LHCN-M2 (cell line): Measurements from ENCODE around the gene MGARP. TPM values are rescaled to one million over a fixed set of nuclear protein-coding genes. Genes with fewer than 3 reads are reported as not detected.
"Not testable (repeated sequence)": the region's sequence is repeated elsewhere in the genome, so short reads cannot be mapped to it uniquely, and the experiment has no call there.

Experiments
- DNase-seq: peaks from one replicate; pipeline ENCODE4 v3.0.0-alpha.2; 2012; ENCODE audit warnings: low read depth
- polyA plus RNA-seq: library from polyadenylated mRNA; unstranded; fragments of >200 nt; gene quantifications from one replicate; pipeline ENCODE4 v1.2.1, GENCODE V29; 2012; ENCODE audit warnings: missing spikeins
- total RNA-seq: library from RNA; depleted of rRNA; stranded (reverse); fragments of >200 nt; gene quantifications from 2 replicates; pipeline ENCODE4 v1.2.3, GENCODE V29; 2014; rRNA removed

MGARP gene
- 1.8 and 2.1 TPM in 2 replicates for total RNA-seq
- polyA plus RNA-seq = 3.5 TPM

GRCh38 chr4:139279760-139280620, at the start of gene MGARP:
Gene MGARP (minus strand): TSS chr4:139280225. CDS start chr4:139280158, 67 bp downstream.
- DNase-seq = peak; percentile 21

- DNase-seq = no peak
Measured at GRCh38 chr4:139329665-139330200, 49.7 kb upstream of the MGARP start.

- DNase-seq = no peak
Measured at GRCh38 chr4:139324620-139325019, 44.6 kb upstream of the MGARP start.

GRCh38 chr4:139322541-139322940, 42.5 kb upstream of the MGARP start:
- DNase-seq = not testable (repeated sequence)

GRCh38 chr4:139322070-139322469, 42.0 kb upstream of the MGARP start:
- DNase-seq = not testable (repeated sequence)

- DNase-seq = no peak
Measured at GRCh38 chr4:139319571-139319970, 39.5 kb upstream of the MGARP start.

- no peak for DNase-seq
Measured at GRCh38 chr4:139317635-139318034, 37.6 kb upstream of the MGARP start.

GRCh38 chr4:139316733-139317132, 36.7 kb upstream of the MGARP start:
- no peak for DNase-seq

- DNase-seq = no peak
Measured at GRCh38 chr4:139315221-139315675, 35.2 kb upstream of the MGARP start.

GRCh38 chr4:139314047-139314800, 34.2 kb upstream of the MGARP start:
- DNase-seq = no peak

GRCh38 chr4:139313414-139313813, 33.4 kb upstream of the MGARP start:
- not testable (repeated sequence) for DNase-seq

GRCh38 chr4:139312552-139313332, 32.7 kb upstream of the MGARP start:
- no peak for DNase-seq

- DNase-seq = no peak
Measured at GRCh38 chr4:139311909-139312308, 31.9 kb upstream of the MGARP start.

- no peak for DNase-seq
Measured at GRCh38 chr4:139304920-139305319, 24.9 kb upstream of the MGARP start.

GRCh38 chr4:139301821-139302611, 22.0 kb upstream of the MGARP start, which contains the start of gene NDUFC1:
Gene NDUFC1 (minus strand): TSS chr4:139302477. CDS start chr4:139295798, 6,679 bp downstream.
- peak; percentile 62 for DNase-seq

GRCh38 chr4:139301113-139301820, 21.2 kb upstream of the MGARP start, which contains the start of gene NAA15:
Gene NAA15 (plus strand): TSS chr4:139301505. CDS start chr4:139301778, 273 bp downstream.
- peak; percentile 96 for DNase-seq

- DNase-seq = peak; percentile 61
Measured at GRCh38 chr4:139300431-139301112, 20.5 kb upstream of the MGARP start.

GRCh38 chr4:139299536-139299935, 19.5 kb upstream of the MGARP start:
- DNase-seq = no peak

- DNase-seq = peak; percentile 51
Measured at GRCh38 chr4:139297001-139297410, 17.0 kb upstream of the MGARP start.
